Stomach (tissue), 9 donors: ENCODE measurements around the gene GRAMD2A. TPM values are rescaled to one million over a fixed set of nuclear protein-coding genes. Genes with fewer than 3 reads are reported as not detected.
A peak's percentile ranks its signal among the peaks of the same experiment; 100 is the strongest.

Experiments
- DNase-seq, 2 donors: peaks; one replicate each; pipeline versions ENCODE4 v3.0.0 to v3.0.0-alpha.2; 2013 to 2019
- H3K27ac ChIP-seq, 5 donors: fragments of 200-600 bp in 4 of 5; sonication (generic) in 4 of 5; one replicate each; pipeline ENCODE4 v1.5.1; 2013 to 2019; ENCODE audit warnings: mild to moderate bottlenecking in 1 of 5, moderate library complexity in 1 of 5
- H3K27me3 ChIP-seq, 3 donors: fragments of 200-600 bp; sonication (generic); one replicate each; pipeline ENCODE4 v1.5.1; 2017 to 2019; ENCODE audit warnings: mixed run types in 1 of 3
- H3K36me3 ChIP-seq, 4 donors: fragments of 200-600 bp; sonication (generic); 1 replicate in 3 of 4; 2 replicates in 1 of 4; pipeline ENCODE4 v1.5.1; 2016 to 2019
- H3K4me1 ChIP-seq, 4 donors: fragments of 200-600 bp; sonication (generic); one replicate each; pipeline ENCODE4 v1.5.1; 2016 to 2019
- H3K4me3 ChIP-seq, 4 donors: fragments of 200-600 bp; sonication (generic) in 3 of 4; one replicate each; pipeline ENCODE4 v1.5.1; 2016 to 2019; ENCODE audit warnings: mild to moderate bottlenecking in 1 of 4
- H3K9me3 ChIP-seq, 4 donors: fragments of 200-600 bp; sonication (generic); one replicate each; pipeline ENCODE4 v1.5.1; 2016 to 2019
- EP300 ChIP-seq: sonication (generic); formaldehyde crosslinking; IDR thresholded peaks from one replicate; pipeline ENCODE4 v1.6.1; 2017; ENCODE audit warnings: antibody characterized with exemption
- POLR2A ChIP-seq, 4 donors: fragments of 450-650 bp; IDR thresholded peaks; one replicate each; pipeline ENCODE4 v1.6.1; 2016; ENCODE audit warnings: antibody characterized with exemption in 4 of 4, control low read depth in 2 of 4, mild to moderate bottlenecking in 1 of 4, moderate library complexity in 1 of 4
- POLR2AphosphoS5 ChIP-seq, 3 donors: sonication (generic); formaldehyde crosslinking; IDR thresholded peaks; one replicate each; pipeline ENCODE4 v1.6.1; 2016; ENCODE audit warnings: antibody characterized with exemption in 3 of 3
- WGBS, 5 donors: extraction: QIAGEN DNeasy Blood & Tissue Kit in 3 of 5; methylation state at CpG; one replicate each; pipeline versions ENCODE4 v1.1.5 to v1.1.7; 2013 to 2018; 5-methylcytosine and 5-hydroxymethylcytosine counted together
- intact Hi-C: fragments of 100-400 bp; cut with DNase I; formaldehyde crosslinking; loops from one replicate; pipeline ENCODE4 v1.15.1; 2023; ENCODE audit warnings: low total_unique reads
- polyA plus RNA-seq, 3 donors: library from polyadenylated mRNA; stranded (reverse); fragments of 200-250 nt; gene quantifications; one replicate each; pipeline ENCODE4 v1.2.3, GENCODE V29; 2013
- total RNA-seq, 5 donors: library from RNA; depleted of rRNA; stranded (reverse); fragments of >200 nt; gene quantifications; one replicate each; pipeline versions ENCODE4 v1.1.0 to v1.2.3, GENCODE V29; 2014 to 2016
- TF ChIP-seq, protein P1 (sequence below), 7 experiments: fragments of 450-650 bp in 4 of 7; fragments of 200-600 bp in 3 of 7; sonication (generic) in 3 of 7; IDR thresholded peaks; one replicate each; pipeline ENCODE4 v1.5.1; 2016 to 2019; ENCODE audit warnings: antibody characterized with exemption in 7 of 7, control low read depth in 2 of 7, mild to moderate bottlenecking in 1 of 7
- donor health status: healthy with polysubstance abuse.
- donor health status: Bipolar disorder and iron deficiency.
- donor health status: healthy.

GRAMD2A gene
- total and polyA plus RNA-seq, 8 donors: 0.29 to 0.92 (median 0.59) TPM; not detected in 4

DNA sequence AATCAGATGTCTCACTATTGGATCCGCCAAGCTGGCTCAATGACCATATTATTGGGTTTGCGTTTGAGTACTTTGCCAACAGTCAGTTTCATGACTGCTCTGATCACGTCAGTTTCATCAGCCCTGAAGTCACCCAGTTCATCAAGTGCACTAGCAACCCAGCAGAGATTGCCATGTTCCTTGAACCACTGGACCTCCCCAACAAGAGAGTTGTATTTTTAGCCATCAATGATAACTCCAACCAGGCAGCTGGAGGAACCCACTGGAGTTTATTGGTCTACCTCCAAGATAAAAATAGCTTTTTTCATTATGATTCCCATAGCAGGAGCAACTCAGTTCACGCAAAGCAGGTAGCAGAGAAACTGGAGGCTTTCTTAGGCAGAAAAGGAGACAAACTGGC, 57.9 kb downstream of the GRAMD2A start:
- Histone ChIP-seq H3K27ac (no peak overlapping the region), H3K9me3 (no peaks in the 10 kb centered on the region), H3K27me3 (no peaks in the 10 kb centered on the region), H3K4me1 (peaks cover 0 to 29% (median 10%) of the 10 kb centered on the region in 4 donors), H3K4me3 (no peak overlapping the region), H3K36me3 (peaks cover 0 to 10% (median 3%) of the 10 kb centered on the region in 4 donors)
- TF ChIP-seq, protein P1, sequence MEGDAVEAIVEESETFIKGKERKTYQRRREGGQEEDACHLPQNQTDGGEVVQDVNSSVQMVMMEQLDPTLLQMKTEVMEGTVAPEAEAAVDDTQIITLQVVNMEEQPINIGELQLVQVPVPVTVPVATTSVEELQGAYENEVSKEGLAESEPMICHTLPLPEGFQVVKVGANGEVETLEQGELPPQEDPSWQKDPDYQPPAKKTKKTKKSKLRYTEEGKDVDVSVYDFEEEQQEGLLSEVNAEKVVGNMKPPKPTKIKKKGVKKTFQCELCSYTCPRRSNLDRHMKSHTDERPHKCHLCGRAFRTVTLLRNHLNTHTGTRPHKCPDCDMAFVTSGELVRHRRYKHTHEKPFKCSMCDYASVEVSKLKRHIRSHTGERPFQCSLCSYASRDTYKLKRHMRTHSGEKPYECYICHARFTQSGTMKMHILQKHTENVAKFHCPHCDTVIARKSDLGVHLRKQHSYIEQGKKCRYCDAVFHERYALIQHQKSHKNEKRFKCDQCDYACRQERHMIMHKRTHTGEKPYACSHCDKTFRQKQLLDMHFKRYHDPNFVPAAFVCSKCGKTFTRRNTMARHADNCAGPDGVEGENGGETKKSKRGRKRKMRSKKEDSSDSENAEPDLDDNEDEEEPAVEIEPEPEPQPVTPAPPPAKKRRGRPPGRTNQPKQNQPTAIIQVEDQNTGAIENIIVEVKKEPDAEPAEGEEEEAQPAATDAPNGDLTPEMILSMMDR (IDR thresholded peaks at IDR 0.05): no peak
- intact Hi-C loops: no loop called here
- 97 to 100% (median 99%) methylated on average over 4 of the region's 4 CpGs for WGBS, 5 donors
- no peak for DNase-seq

DNA sequence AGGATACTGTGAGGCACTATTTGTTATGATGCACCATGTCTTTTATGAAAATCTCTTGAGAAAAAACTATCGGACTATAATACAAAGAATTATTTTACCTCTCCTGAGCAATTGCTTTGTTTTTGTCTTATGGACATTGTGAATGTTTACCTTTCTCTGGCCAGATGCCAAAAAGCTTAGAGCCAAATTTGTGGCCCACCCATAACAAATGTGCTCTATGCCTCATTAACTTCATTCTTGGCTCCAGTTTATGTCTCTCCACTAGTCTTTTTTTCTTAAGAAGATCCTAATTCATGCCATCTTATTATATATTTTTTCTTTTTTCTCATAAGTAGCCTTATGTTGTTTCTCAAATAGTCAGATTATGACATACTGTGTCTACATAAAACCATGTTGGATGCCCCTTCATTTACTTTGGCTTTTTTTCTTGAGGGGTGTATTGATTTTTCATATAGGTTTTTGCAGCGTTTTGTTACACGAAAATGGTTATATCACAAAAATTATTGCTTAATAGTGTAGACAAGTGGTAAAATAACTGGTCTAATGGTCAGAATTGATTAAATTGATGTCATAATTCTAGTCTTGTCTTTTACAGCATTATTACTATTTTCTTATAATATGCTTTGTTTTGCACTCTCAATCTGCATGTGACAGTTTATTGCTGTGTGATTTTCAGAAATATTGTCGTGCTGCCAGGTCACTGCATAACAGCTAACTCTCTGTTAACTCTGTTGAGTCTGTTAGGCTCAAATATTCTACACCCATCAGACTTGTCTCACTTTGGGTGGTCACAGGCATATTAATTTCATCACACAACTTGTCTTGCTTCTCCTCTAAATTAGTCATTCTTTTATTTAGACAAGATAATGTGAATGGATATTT, 61.2 kb downstream of the GRAMD2A start:
- Histone ChIP-seq H3K36me3 (peaks cover 0 to 10% (median 3%) of the 10 kb centered on the region in 4 donors), H3K9me3 (no peaks in the 10 kb centered on the region), H3K4me1 (peaks cover 0 to 20% (median 6%) of the 10 kb centered on the region in 4 donors), H3K4me3 (no peak overlapping the region), H3K27ac (no peak overlapping the region), H3K27me3 (no peaks in the 10 kb centered on the region)
- peak in 1 of 2 donors; percentile 13 for DNase-seq
- WGBS, 5 donors: 58 to 66% (median 65%) methylated on average over 4 of the region's 4 CpGs
- TF ChIP-seq EP300 (no peak), POLR2A (IDR thresholded peaks at IDR 0.05) (no peak), POLR2AphosphoS5 (IDR thresholded peaks at IDR 0.05) (no peak)
- intact Hi-C loops: no loop called here

DNA sequence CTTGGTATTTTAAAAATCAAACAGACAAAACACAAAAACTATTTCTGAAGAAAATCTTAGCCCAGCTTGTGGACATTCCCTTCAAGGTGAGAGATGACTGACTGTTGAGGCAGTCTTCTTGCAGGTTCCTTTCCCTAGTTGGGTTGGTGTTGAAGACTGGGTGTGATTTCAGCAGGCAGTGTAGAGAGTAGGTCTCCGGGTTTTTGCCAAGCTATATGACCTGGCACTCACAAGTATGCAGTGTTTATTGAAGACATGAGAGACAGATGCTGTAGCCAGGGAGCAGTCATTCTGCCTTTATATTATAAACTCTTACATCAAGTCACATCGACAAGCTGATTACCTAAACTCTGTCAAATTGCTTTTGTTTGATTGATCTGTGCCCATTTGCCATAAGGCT, 61.9 kb downstream of the GRAMD2A start:
- no peak for DNase-seq
- intact Hi-C loops: no loop called here
- peaks cover 0 to 10% (median 3%) of the 10 kb centered on the region in 4 donors for H3K36me3 ChIP-seq
- H3K27ac ChIP-seq: no peak overlapping the region
- H3K4me3 ChIP-seq: no peak overlapping the region
- no peaks in the 10 kb centered on the region for H3K9me3 ChIP-seq
- 31 to 46% (median 34%) methylated on average over 2 of the region's 2 CpGs for WGBS, 5 donors
- peaks cover 0 to 16% (median 5%) of the 10 kb centered on the region in 4 donors for H3K4me1 ChIP-seq
- H3K27me3 ChIP-seq: no peaks in the 10 kb centered on the region
- TF ChIP-seq POLR2A (IDR thresholded peaks at IDR 0.05): no peak
- no peak for TF ChIP-seq EP300
- TF ChIP-seq, protein P1 (IDR thresholded peaks at IDR 0.05): no peak
- no peak for TF ChIP-seq POLR2AphosphoS5 (IDR thresholded peaks at IDR 0.05)

DNA sequence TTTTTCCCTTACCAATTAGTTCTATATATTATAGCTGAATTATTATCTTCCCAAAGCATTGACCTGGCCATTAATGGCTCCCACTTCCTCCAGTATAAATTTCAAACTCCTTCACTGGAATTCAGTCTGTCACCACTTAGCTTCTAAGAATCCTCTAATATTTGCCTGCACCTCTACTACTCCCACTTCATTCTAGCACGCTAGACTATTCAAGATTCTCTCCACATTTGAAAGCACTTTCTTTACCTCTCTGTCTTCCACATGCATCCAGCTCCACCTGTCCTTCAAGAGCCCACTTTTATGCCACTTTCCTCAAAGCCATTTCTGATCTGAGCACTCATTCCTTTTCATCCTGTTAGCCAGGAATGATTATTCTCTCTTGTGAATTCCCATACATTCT, 64.4 kb downstream of the GRAMD2A start:
- Histone ChIP-seq H3K4me3 (no peak overlapping the region), H3K27ac (no peak overlapping the region), H3K36me3 (no peaks in the 10 kb centered on the region), H3K9me3 (no peaks in the 10 kb centered on the region), H3K27me3 (no peaks in the 10 kb centered on the region), H3K4me1 (peaks cover 0 to 16% (median 5%) of the 10 kb centered on the region in 4 donors)
- TF ChIP-seq POLR2AphosphoS5 (IDR thresholded peaks at IDR 0.05): no peak
- TF ChIP-seq, protein P1 (IDR thresholded peaks at IDR 0.05): no peak
- TF ChIP-seq POLR2A (IDR thresholded peaks at IDR 0.05): no peak
- TF ChIP-seq EP300: no peak
- intact Hi-C loops: no loop called here
- 87 to 100% (median 96%) methylated on average over 1 of the region's 1 CpG for WGBS, 5 donors
- DNase-seq: no peak

DNA sequence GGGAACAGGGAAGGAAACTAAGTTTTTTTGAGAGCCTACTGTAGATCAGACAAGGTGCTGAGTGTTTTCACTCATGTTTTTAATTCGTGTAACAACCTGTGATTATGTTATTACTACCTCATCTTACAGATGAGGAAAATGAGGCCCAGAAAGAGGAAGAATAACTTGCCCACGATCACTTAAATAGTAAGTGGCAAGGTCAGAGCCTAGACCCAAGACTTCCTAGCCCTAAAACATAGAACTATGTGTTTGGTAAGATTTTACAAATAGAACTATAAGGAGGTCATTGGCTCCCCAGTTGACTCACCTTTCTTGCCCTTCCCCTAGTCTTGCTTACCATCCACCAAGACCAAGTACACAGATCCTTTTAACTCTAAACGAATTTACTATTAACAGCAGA, 65.7 kb downstream of the GRAMD2A start:
- Histone ChIP-seq H3K27me3 (no peaks in the 10 kb centered on the region), H3K36me3 (no peaks in the 10 kb centered on the region), H3K4me3 (no peak overlapping the region), H3K4me1 (peaks cover 0 to 14% (median 5%) of the 10 kb centered on the region in 4 donors), H3K9me3 (no peaks in the 10 kb centered on the region), H3K27ac (no peak overlapping the region)
- no peak for TF ChIP-seq POLR2AphosphoS5 (IDR thresholded peaks at IDR 0.05)
- TF ChIP-seq, protein P1 (IDR thresholded peaks at IDR 0.05): no peak
- TF ChIP-seq POLR2A (IDR thresholded peaks at IDR 0.05): no peak
- TF ChIP-seq EP300: no peak
- 67 to 82% (median 76%) methylated on average over 3 of the region's 3 CpGs for WGBS, 5 donors
- DNase-seq: no peak
- intact Hi-C loops: no loop called here
